IPS-15b (cell line): ENCODE results near the gene YEATS4.
"Not testable (repeated sequence)": the region's sequence is repeated elsewhere in the genome, so short reads cannot be mapped to it uniquely, and the experiment has no call there.

Source experiments
- H3K27me3 ChIP-seq: one replicate; pipeline ENCODE4 v1.6.1; 2013; ENCODE audit warnings: low read length; ENCODE audit not compliant: control insufficient read depth, insufficient read depth
- H3K36me3 ChIP-seq: one replicate; pipeline ENCODE4 v1.6.1; 2013; ENCODE audit warnings: low read length; ENCODE audit not compliant: control insufficient read depth, insufficient read depth
- H3K4me1 ChIP-seq: one replicate; pipeline ENCODE4 v1.6.1; 2013; ENCODE audit warnings: mild to moderate bottlenecking, low read length; ENCODE audit not compliant: control insufficient read depth, insufficient read depth
- H3K4me3 ChIP-seq: one replicate; pipeline ENCODE4 v1.5.1; 2013; ENCODE audit warnings: low read depth, low read length
- H3K9ac ChIP-seq: one replicate; pipeline ENCODE4 v1.6.1; 2013; ENCODE audit warnings: low read depth, mild to moderate bottlenecking, low read length
- H3K9me3 ChIP-seq: one replicate; pipeline ENCODE4 v1.6.1; 2013; ENCODE audit warnings: mild to moderate bottlenecking, low read length; ENCODE audit not compliant: control insufficient read depth, insufficient read depth

YEATS4 gene

DNA sequence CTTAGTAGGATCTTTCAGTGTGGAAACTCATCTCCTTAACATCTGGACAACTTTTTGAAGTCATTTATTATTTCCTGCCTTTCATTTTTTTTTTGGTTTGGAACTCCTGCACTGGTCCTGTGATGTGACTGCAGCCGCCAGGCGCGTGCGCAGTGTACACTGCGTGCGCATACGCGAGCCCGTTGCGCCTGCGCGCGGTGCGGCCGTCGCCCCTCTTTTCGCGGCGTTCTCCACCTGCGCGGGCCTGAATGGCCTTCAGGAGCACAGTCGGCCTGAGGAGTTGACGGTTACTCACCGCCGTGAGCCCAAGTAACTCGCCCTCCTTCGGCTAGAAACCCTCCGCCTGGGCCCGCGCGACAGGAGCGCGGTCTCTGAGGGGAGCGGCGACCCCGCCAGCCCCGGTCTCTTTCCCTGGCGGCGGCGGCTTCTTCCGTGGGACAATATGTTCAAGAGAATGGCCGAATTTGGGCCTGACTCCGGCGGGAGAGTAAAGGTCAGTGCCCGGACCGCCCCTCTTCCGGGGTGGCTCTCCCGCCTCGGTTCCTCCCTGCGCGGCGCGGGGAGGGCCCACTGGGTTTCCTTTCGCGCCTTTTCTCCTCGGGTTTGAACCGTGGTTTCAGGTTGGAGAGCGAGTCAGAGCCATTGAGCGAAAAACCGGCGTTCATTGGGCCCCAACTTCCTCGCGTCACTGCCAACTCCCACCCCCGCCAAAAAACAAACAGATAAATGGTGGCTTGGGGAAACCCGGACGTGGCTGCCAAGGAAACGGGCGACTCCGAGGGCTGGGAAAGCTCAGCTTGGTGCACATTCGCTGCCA is at the start of gene YEATS4:
TSS of gene YEATS4 (plus strand) at position 213 of the 817 bp plus-strand sequence. CDS start at position 443, 230 bp downstream.
- no peaks in the 10 kb centered on the region for H3K9me3 ChIP-seq
- H3K4me3 ChIP-seq: peak within 1 kb of the TSS; percentile 96
- H3K27me3 ChIP-seq: no peaks in the 10 kb centered on the region
- no peaks in the 10 kb centered on the region for H3K36me3 ChIP-seq
- H3K4me1 ChIP-seq: no peaks in the 10 kb centered on the region
- H3K9ac ChIP-seq: peak within 1 kb of the TSS; percentile 89

DNA sequence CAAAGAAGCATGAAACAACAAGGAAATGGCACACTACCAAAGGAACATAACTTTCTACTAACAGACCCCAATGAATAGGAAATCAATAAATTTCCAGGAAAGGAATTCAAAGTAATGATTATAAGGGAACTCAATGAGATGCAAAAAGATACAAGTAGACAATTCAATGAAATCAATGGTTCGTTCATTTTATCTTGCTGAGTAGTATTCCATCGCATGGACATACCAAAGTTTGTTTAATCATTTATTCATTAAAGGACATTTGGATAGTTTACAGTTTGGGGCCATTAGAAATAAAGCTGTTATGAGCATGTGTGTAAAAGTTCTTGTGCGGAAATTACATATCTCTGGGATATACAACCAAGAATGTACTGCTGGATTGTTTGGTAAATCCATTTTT is 46.3 kb upstream of the YEATS4 start:
- no peak overlapping the region for H3K9ac ChIP-seq
- H3K4me3 ChIP-seq: no peak overlapping the region
- no peaks in the 10 kb centered on the region for H3K36me3 ChIP-seq
- H3K4me1 ChIP-seq: no peaks in the 10 kb centered on the region
- H3K9me3 ChIP-seq: no peaks in the 10 kb centered on the region
- H3K27me3 ChIP-seq: no peaks in the 10 kb centered on the region

DNA sequence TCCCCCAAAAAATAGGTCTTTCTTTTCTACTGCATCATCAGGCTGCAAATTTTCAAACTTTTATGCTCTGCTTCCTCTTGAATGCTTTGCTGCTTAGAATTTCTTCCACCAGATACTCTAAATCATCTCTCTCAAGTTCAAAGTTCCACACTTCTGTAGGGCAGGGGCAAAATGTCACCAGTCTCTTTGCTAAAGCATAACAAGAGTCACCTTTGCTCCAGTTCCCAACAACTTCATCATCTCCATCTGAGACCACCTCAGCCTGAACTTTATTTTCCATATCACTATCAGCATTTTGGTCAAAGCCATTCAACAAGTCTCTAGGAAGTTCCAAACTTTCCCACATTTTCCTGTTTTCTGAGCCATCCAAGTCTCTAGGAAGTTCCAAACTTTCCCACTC is 42.8 kb upstream of the YEATS4 start:
- H3K9me3 ChIP-seq, H3K4me3 ChIP-seq, H3K4me1 ChIP-seq, H3K27me3 ChIP-seq, H3K36me3 ChIP-seq, H3K9ac ChIP-seq: not testable (repeated sequence)

GRCh38 chr12:69317233-69317632 is 42.3 kb upstream of the YEATS4 start:
- not testable (repeated sequence) for H3K27me3 ChIP-seq, H3K9me3 ChIP-seq, H3K9ac ChIP-seq, H3K4me1 ChIP-seq, H3K36me3 ChIP-seq, H3K4me3 ChIP-seq

- H3K27me3 ChIP-seq: no peaks in the 10 kb centered on the region
- H3K36me3 ChIP-seq: no peaks in the 10 kb centered on the region
- H3K9ac ChIP-seq: no peak overlapping the region
- peaks cover 4% of the 10 kb centered on the region for H3K4me1 ChIP-seq
- H3K4me3 ChIP-seq: no peak overlapping the region
- H3K9me3 ChIP-seq: no peaks in the 10 kb centered on the region
These were observed 41.3 kb upstream of the YEATS4 start for GRCh38 chr12:69318225-69318624.

DNA sequence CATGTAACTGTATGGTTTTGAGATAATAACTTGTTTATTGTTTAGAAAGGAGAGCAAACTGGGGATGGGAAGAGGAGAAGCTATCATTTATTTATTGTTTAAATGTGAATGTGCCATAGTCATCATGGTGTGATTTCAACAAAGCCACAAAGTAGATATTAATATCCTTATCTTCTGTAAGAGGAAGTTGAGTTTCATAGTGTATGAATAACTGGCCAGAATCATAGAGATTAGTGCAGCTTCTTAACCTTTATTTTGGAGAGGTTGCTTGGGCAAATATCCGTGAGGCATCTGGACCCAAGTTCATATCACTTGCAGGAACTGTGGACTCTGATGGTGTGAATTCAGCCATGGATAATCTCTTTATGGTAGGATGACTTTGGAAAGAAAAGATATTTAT is 38.2 kb upstream of the YEATS4 start:
- Histone ChIP-seq H3K9me3 (no peaks in the 10 kb centered on the region), H3K27me3 (no peaks in the 10 kb centered on the region), H3K9ac (no peak overlapping the region), H3K36me3 (no peaks in the 10 kb centered on the region), H3K4me3 (no peak overlapping the region), H3K4me1 (peaks cover 4% of the 10 kb centered on the region)

- Histone ChIP-seq H3K36me3 (no peaks in the 10 kb centered on the region), H3K4me1 (peaks cover 18% of the 10 kb centered on the region), H3K4me3 (no peak overlapping the region), H3K9ac (no peak overlapping the region), H3K27me3 (no peaks in the 10 kb centered on the region), H3K9me3 (no peaks in the 10 kb centered on the region)
These were observed 34.6 kb upstream of the YEATS4 start for GRCh38 chr12:69324797-69325466.

GRCh38 chr12:69328426-69328825 is 31.1 kb upstream of the YEATS4 start:
- Histone ChIP-seq H3K36me3 (no peaks in the 10 kb centered on the region), H3K9me3 (no peaks in the 10 kb centered on the region), H3K9ac (no peak overlapping the region), H3K27me3 (no peaks in the 10 kb centered on the region), H3K4me1 (peaks cover 27% of the 10 kb centered on the region), H3K4me3 (no peak overlapping the region)

DNA sequence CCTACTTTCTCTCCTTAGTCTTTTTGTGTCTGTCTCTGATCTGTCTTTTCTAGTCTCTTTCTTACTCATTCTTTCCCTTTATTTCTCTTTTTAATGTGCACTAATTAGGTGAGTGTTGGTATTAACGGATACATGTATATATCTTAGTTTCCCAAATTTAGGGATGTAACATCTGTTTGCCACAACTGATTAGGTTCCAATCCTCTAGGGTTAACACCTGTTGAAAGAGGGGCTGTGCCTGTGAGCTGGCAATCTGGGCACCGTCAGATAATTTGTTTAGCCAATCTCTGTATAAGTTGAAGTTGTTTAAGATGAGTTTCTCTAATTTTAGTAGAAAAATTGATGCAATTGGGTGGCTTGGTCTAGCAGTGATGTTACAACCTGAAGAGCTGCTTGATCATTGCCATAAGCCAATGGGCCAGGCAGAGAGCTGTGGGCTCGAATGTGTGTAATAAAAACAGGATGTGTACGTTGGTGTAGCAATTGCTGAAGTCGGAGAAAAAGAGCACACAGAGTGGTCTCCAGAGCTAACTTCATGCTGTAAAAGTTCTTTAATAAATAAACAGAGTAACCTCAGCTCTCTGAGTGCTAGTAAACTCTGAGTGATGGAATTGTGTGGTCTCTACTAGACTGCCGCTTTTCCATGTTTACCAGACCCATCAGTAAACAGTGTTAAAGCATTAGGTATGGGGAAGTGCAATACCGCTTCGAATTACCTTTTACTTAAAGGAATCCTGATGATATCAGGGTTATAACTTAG is 29.7 kb upstream of the YEATS4 start:
- Histone ChIP-seq H3K9me3 (no peaks in the 10 kb centered on the region), H3K4me1 (peaks cover 27% of the 10 kb centered on the region), H3K36me3 (no peaks in the 10 kb centered on the region), H3K27me3 (no peaks in the 10 kb centered on the region), H3K4me3 (no peak overlapping the region), H3K9ac (no peak overlapping the region)

- H3K27me3 ChIP-seq: no peaks in the 10 kb centered on the region
- no peaks in the 10 kb centered on the region for H3K36me3 ChIP-seq
- H3K4me1 ChIP-seq: peaks cover 27% of the 10 kb centered on the region
- no peaks in the 10 kb centered on the region for H3K9me3 ChIP-seq
- H3K4me3 ChIP-seq: peak overlapping the region; percentile 14
- H3K9ac ChIP-seq: no peak overlapping the region
These were observed 28.8 kb upstream of the YEATS4 start for GRCh38 chr12:69330475-69331473.

GRCh38 chr12:69331519-69331908 is 28.0 kb upstream of the YEATS4 start:
- Histone ChIP-seq H3K27me3 (no peaks in the 10 kb centered on the region), H3K4me3 (peak overlapping the region; percentile 14), H3K36me3 (no peaks in the 10 kb centered on the region), H3K4me1 (peaks cover 27% of the 10 kb centered on the region), H3K9ac (no peak overlapping the region), H3K9me3 (no peaks in the 10 kb centered on the region)
